Ramos (cell line): Measurements from ENCODE around the gene ILF3.
"Not testable (repeated sequence)": the region's sequence is repeated elsewhere in the genome, so short reads cannot be mapped to it uniquely, and the experiment has no call there.

Experiments
- in situ Hi-C: fragments of 300-500 bp; cut with MboI; formaldehyde crosslinking; loops from one replicate; pipeline ENCODE4 v1.14.3; 2022; ENCODE audit warnings: low sequenced_read_pairs; ENCODE audit not compliant: unreplicated experiment

Gene ILF3

DNA sequence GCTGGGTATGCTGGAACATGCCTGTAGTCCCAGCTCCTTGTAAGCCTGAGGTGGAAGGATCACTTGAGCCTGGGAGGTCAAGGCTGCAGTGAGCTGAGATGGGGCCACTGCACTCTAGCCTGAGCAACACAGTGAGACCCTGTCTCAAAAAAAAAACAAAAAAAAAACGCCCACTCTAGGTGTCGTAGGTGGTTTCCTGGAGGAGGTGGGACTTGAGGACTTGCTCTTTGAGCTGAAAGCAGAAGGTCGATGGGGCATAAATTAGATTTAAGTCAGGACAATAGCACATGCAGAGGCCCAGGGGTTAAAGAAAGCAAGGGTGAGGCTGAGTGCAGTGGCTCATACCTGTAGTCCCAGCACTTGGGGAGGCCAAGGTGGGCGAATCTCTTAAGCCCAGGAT lies 12.9 kb upstream of the ILF3 start:
- in situ Hi-C loops: loop anchor here (5.0 kb wide), 1 partner anchor 59 kb away; no protein-coding TSS in a partner anchor

- in situ Hi-C loops: loop anchor here (5.0 kb wide), 1 partner anchor 60 kb away; no protein-coding TSS in a partner anchor
These were observed 11.5 kb upstream of the ILF3 start for GRCh38 chr19:10642473-10643171.

- in situ Hi-C loops: loop anchor here (5.0 kb wide), 1 partner anchor 61 kb away; no protein-coding TSS in a partner anchor
These were observed 10.8 kb upstream of the ILF3 start for GRCh38 chr19:10643172-10643967.

- in situ Hi-C loops: loop anchor here (5.0 kb wide), 1 partner anchor 62 kb away; no protein-coding TSS in a partner anchor
These were observed 10.2 kb upstream of the ILF3 start for GRCh38 chr19:10643968-10644259.

- in situ Hi-C loops: loop anchor here (5.0 kb wide), 1 partner anchor 62 kb away; no protein-coding TSS in a partner anchor
These were observed 9.7 kb upstream of the ILF3 start for GRCh38 chr19:10644260-10645007.

GRCh38 chr19:10646456-10647159 lies 7.5 kb upstream of the ILF3 start:
- in situ Hi-C loops: no loop called here

GRCh38 chr19:10648360-10648759 lies 5.8 kb upstream of the ILF3 start:
- in situ Hi-C loops: no loop called here

GRCh38 chr19:10651851-10652250 lies 2.3 kb upstream of the ILF3 start:
- in situ Hi-C loops: no loop called here

- in situ Hi-C loops: no loop called here
These were observed 739 bp upstream of the ILF3 start for GRCh38 chr19:10653482-10653731.

GRCh38 chr19:10654610-10655456 lies 687 bp downstream of the ILF3 start:
- in situ Hi-C loops: no loop called here

DNA sequence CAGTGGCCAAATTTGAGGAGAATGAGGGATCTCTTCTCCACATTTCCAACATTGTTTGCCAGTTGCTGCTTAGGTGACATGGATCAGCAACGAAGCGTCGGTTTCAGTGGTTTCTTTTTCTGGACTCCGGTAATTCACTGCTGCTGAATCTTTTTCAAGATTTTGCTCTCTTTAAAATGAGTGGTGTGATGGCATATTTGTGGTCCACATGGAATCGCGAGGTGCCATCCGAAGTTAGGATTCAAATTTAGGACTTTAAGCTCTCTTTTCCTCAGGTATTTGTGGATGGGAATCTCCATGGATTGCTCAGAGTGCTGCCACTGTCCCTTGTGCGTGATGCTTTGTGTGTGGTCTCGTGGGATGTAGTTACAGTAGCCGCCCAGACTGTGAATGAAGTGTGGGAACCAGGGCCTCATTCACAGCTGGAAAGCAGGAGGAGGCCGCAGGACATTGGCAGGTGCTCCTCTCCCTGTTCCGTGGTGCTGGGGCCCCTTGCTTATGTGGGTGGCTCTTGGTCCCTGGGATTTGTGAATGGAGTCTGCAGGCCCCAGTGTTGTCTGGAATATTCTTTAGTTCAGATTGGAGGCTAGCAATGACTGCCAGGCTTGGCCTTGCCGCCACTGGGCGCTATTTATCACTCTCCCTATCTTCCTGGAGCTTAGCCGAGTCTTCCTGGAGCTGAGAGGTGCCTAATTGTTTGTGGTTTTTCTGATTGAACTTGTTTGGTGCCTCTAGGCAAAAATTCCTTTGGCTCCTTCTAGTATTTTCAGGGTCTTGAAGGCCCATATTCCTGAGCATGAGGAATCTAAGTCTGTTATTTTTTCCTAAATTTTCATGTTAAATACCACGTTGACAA lies 1.5 kb downstream of the ILF3 start:
- in situ Hi-C loops: no loop called here

- in situ Hi-C loops: no loop called here
These were observed 6.2 kb downstream of the ILF3 start for GRCh38 chr19:10660346-10660745.

GRCh38 chr19:10661946-10662345 lies 7.8 kb downstream of the ILF3 start:
- in situ Hi-C loops: no loop called here

DNA sequence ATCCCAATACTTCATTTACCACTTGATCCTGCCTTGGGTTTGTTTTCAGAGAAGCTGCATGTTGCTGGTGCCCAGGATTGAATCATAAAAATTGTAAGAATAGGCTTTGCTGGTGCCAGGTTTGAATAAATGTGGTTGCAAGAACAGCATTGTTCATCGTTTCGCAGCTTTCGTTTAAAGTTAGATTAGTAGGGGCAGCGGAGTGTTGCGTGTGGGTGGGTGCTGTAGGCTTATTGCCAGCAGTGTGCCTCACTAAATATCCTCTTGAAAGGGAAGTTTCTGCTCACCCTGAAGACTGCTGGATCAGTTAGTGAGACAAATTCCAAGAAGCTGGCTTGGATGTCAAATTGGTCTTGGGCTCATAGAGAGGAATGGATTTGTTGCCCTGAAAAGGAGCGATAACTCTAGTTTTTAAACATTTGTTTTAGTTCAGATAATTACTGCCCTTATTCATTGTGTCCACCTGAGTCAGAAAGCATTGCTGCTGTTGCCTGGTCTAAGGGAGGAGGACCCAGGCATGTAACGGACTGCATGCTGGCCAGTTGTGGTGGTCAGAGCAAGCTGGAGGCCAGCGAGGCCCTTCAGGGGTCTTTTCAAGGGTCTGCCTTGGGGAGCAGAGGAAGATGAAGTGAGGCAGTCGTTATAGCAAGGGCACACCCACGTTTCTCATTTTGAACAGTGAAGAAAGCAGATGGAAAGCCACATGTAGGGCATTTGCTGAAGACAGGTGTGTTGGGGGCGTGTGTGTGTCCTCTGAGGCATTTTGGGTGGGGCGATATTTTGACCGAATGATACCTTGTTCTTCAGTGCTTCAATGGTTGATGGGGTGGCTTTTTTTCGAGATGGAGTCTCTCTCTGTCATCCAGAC lies 8.5 kb downstream of the ILF3 start:
- in situ Hi-C loops: no loop called here

GRCh38 chr19:10663252-10663563 lies 9.1 kb downstream of the ILF3 start:
- in situ Hi-C loops: not testable (repeated sequence)

GRCh38 chr19:10667867-10668266 lies 13.7 kb downstream of the ILF3 start:
- in situ Hi-C loops: no loop called here

DNA sequence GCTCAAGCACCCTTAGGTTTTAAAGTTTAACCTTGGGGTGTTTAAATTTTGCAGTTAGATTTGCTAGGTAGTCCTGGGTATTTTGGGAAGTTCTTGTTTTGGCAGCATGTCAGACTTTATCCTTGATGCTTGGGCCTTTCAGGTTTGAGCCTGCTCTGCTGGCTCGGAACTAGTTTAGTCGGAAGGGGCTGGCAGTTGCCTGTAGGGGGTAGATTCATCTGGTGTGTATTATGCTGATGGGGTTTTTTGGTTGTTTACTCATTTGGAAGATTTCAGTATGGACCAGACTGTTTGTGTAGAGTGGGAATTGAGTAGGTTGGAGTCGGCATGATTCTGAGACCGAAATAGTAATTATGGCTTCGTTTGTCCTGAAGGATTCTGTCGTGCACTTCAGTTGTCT lies 15.1 kb downstream of the ILF3 start:
- in situ Hi-C loops: no loop called here

GRCh38 chr19:10670182-10670581 lies 16.0 kb downstream of the ILF3 start:
- in situ Hi-C loops: no loop called here
